ENCODE results near the gene PRKN.

The PRKN gene

DNA sequence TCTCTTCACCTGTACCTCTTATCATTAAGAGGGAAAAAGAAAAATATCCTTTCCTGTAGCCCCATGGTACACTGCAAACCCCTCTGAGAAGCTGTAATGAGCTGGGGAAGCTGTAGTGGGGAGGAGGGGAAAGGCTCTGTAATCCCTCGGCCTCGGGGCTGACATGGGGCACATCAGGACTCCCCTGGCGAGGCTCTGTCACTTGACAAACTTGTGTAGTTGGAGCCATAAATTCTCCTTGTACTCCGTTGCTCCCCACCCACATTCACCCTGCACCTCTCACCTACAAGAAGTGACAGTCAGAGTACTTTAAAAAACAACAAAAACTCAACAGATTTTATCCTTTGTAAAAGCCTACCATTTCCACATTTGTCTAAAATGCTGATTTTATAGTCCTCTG lies 978.0 kb downstream of the PRKN start:
- no peak for DNase-seq (ENCODE audit: low read depth in 2 of 3, low spot score in 2 of 3)

GRCh38 chr6:161748535-161749416 lies 978.8 kb downstream of the PRKN start:
- DNase-seq (ENCODE audit: low read depth in 2 of 3, low spot score in 2 of 3), result peak in 1 of 3 experiments; percentile 18

GRCh38 chr6:161747506-161747905 lies 980.1 kb downstream of the PRKN start:
- no peak for DNase-seq (ENCODE audit: low read depth in 2 of 3, low spot score in 2 of 3)

GRCh38 chr6:161745594-161746141 lies 981.9 kb downstream of the PRKN start:
- DNase-seq (ENCODE audit: low read depth in 2 of 3, low spot score in 2 of 3), result no peak

GRCh38 chr6:161745128-161745527 lies 982.4 kb downstream of the PRKN start:
- DNase-seq (ENCODE audit: low read depth in 2 of 3, low spot score in 2 of 3), result no peak

DNA sequence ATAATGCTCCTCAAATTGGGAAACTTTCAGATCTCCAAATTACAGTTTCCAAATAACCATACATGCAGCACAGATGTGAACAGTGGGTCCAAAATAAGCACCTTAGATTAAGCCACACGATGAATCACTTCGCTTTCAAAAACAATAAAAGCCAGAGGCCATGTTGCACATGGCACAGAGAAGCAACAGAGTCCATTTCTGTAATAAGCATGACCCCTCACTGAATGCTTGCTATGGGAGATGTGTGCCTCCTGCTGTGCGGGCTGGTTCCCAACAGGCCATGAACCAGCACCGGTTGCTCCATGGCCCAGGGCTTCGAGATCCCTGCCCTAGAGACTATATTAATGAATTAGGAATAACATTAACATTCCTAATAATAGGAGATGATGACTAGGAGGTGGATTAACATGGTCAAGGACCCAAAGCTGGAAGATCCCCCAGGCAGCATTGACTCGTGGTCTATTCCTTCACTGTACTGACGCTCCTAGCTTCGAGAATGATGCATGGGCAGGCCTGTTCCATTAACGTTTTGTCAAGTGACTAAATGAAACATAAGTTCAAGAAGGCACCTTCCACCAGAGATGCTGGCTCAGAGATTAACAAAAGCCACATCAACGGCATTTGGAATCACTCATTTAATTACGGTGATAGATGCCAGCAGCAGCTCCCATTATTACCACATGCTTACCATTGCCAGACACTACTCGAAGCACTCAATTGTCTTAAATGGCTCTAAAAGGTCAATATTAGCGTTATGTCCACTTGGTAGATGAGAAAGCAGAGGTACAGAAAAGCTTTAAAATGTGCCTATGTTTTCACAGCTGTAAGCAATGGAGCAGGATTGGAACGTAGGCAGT lies 983.1 kb downstream of the PRKN start:
- no peak for DNase-seq (ENCODE audit: low read depth in 2 of 3, low spot score in 2 of 3)

DNA sequence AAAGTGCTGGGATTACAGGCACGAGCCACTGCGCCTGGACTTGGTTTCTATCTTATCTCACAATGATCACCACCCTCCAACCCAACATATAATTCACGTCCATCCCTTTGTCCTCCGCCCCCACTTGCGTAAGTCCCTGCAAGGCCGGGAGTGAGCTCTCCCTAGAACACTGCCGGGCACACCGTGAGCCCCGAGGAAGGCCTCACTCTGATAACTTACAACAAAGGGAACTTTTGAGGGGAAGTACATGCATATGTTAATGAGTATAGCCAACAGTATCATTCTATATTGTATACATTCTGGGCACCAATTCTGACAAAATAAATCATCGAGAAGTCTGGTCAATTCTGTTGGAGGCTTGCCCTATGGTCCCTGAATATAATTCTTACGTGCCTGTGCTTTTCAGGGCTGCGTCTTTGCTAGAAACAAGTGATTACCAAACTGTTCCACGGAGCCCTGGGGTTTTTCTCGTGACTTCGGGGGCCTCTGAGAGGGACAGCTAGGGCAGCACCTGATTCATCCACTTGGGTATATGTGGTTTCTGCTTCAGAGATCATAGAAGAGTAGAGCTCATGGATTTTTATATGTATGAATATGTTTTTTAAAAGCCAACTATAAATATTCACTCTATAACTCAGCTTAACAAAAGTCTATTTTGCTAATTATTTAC lies 983.9 kb downstream of the PRKN start:
- DNase-seq (ENCODE audit: low read depth in 2 of 3, low spot score in 2 of 3), result no peak

- DNase-seq (ENCODE audit: low read depth in 2 of 3, low spot score in 2 of 3), result no peak
These were observed 987.1 kb downstream of the PRKN start for GRCh38 chr6:161740486-161740885.

- no peak for DNase-seq (ENCODE audit: low read depth in 2 of 3, low spot score in 2 of 3)
These were observed 990.7 kb downstream of the PRKN start for GRCh38 chr6:161736781-161737292.

DNA sequence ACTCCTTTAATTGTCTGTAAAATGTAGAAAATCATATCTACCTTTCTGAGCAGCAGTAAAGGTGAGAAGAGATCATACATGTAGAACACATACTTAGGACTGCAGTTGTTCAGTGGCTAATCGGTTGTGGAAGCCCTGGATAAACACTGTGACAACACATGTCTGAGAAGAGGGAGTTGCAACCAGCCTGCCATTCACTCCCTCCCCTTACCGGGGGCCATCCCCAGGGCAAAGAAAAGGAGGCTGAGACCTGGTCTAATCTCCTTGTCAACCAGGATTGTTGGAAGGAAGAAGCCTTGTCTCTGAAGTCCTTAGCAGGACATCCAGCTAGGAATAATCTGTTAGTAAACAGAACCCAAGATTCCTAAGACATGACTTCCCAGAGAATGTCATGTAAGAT lies 991.2 kb downstream of the PRKN start:
- no peak for DNase-seq (ENCODE audit: low read depth in 2 of 3, low spot score in 2 of 3)

GRCh38 chr6:161732594-161732993 lies 995.0 kb downstream of the PRKN start:
- no peak for DNase-seq (ENCODE audit: low read depth in 2 of 3, low spot score in 2 of 3)

GRCh38 chr6:161727083-161727833 lies 1000.3 kb downstream of the PRKN start:
- DNase-seq (ENCODE audit: low read depth in 2 of 3, low spot score in 2 of 3), result no peak

- no peak for DNase-seq (ENCODE audit: low read depth in 2 of 3, low spot score in 2 of 3)
These were observed 1005.2 kb downstream of the PRKN start for GRCh38 chr6:161722394-161722793.

DNA sequence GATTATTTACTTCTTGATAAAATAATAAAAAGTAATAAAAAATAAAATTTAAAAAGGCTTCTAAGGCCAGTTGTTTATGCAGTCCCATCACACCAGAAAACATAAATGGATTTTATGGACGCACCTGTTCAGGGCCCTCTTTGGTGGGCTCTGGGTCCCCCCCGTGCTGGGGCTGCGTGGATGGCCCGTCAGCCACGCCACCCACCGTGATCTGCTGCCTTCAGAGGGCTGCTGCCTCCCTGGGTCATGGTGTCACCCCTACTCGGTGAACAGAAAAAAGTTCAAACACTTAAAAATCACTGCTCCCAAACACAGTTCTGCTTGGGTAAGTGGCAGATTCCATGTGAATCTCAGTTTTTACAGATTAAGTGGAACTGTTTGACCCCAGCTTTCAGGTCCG lies 1006.1 kb downstream of the PRKN start:
- no peak for DNase-seq (ENCODE audit: low read depth in 2 of 3, low spot score in 2 of 3)

DNA sequence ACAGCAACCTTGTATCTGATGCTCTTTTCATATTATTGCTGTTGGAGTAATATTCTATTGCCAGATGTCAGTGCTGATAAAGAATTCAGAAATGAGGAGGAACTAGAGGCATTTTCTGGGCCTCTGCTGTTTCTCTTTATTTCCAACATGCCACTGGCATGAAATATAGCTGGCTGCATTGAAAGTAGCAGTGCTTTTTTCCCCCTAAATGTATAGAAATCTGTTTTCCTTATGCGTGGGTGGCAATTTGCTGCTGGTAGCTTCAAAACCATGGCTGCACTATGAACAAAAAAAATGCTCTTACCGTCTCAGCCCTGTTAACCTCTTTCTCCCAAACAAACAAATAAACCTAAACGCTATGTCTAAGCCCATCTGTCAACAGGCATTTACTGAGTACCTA lies 1011.4 kb downstream of the PRKN start:
- DNase-seq (ENCODE audit: low read depth in 2 of 3, low spot score in 2 of 3), result no peak

DNA sequence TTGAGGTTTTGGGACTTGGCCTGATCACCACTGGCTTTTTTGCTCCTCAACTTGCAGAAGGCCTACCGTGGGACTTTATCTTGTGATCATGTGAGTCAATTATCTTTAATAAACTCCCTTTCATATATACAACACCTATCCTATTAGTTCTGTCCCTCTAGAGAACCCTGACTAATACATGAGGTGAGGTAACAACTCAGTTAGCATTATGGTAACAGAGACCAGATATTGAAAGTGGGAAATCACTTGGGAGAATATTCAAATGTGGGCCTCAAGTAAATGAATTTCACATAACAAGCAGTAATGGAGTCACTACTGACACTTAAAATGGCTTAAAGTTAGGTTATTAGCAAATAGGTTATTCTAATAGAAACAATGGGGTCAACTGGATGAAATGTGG lies 1015.6 kb downstream of the PRKN start:
- DNase-seq (ENCODE audit: low read depth in 2 of 3, low spot score in 2 of 3), result no peak

DNA sequence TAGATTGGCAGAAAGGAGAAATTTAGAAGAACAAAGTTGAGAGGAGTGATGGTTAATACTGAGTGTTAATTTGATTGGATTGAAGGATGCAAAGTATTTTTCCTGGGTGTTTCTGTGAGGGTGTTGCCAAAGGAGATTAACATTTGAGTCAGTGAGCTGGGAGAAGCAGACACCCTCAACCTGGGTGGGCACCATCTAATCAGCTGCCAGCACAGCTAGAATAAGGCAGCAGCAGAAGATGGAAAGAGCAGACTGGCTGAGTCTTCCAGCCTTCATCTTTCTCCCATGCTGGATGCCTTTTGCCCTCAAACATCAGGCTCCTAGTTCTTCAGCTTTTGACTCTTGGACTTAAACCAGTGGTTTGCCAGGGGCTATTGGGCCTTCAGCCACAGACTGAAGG lies 1016.1 kb downstream of the PRKN start:
- no peak for DNase-seq (ENCODE audit: low read depth in 2 of 3, low spot score in 2 of 3)

GRCh38 chr6:161710698-161711097 lies 1016.9 kb downstream of the PRKN start:
- no peak for DNase-seq (ENCODE audit: low read depth in 2 of 3, low spot score in 2 of 3)

- no peak for DNase-seq (ENCODE audit: low read depth in 2 of 3, low spot score in 2 of 3)
These were observed 1026.5 kb downstream of the PRKN start for GRCh38 chr6:161701056-161701455.

GRCh38 chr6:161696801-161697200 lies 1030.8 kb downstream of the PRKN start:
- DNase-seq (ENCODE audit: low read depth in 2 of 3, low spot score in 2 of 3), result no peak

Measured in activated CD8-positive, alpha-beta memory T cell treated with anti-CD3 and anti-CD28 coated beads for 48 hours (primary cell).